ENCODE data around the gene VGLL4.
"Not testable (repeated sequence)": the region's sequence is repeated elsewhere in the genome, so short reads cannot be mapped to it uniquely, and the experiment has no call there.

VGLL4 gene

DNA sequence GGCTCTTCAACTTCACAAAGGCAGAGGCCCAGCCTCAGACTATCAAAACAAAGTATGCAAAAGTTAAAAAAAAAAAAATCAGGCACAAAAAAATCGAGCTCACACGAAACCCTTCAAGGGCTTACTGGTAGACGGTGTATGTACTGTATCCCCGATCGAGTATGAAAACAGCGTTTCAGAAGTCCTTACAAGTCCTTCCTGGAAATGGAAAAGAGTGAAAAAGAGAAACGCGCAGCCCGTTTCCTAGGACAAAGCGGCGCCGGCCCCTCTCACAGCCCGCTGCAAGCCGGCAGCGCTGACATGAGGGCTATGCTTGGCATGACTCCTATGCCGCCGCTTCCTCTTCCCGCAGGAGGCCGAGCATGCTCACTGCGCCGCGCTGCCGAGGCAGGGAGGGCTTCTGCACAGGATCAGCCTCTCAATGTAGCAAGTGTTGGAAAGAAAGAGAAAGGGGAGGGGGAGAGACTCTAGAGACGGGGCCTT lies at the start of gene VGLL4:
Gene VGLL4 (minus strand): TSS at position 311 of the 483 bp plus-strand sequence. CDS start 397 bp downstream, outside the sequence.
- peak; percentile 54 for DNase-seq

- no peak for DNase-seq
These were observed 48.8 kb upstream of the VGLL4 start for GRCh38 chr3:11692532-11692813.

DNA sequence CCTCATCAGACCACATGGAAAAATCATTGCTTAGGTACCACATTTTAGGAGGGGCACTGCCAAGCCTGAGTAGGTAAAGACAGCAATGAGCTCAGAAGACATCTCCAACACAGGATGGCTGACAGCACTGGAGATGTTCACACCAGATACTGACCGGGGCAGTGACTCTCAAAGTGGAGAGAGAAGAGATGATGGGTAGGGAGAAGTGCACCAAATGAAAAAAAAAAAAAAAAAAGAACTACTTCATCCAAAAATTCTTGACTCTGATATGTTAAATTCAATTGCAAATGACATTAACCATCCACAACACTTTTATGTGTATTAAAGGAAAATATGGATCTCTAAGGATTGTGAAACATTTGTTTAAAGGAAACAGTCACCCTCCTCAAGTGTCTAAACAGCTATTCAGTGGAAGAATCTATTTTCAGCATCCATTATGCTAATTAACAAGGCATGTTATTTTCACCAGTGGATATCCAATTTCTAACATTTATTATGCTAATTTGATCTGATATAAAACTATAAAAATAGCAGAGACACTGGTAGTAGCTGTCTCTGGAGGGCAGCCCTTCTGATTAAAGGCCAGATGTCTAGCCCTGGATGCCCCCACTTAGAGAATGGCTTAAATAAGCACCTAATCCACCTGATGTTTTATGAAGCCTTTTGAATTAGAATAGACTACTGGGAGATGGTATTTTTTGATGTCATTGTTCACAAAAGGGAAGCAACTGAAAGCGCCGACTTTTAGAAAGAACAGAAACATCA lies 48.2 kb upstream of the VGLL4 start:
- no peak for DNase-seq

DNA sequence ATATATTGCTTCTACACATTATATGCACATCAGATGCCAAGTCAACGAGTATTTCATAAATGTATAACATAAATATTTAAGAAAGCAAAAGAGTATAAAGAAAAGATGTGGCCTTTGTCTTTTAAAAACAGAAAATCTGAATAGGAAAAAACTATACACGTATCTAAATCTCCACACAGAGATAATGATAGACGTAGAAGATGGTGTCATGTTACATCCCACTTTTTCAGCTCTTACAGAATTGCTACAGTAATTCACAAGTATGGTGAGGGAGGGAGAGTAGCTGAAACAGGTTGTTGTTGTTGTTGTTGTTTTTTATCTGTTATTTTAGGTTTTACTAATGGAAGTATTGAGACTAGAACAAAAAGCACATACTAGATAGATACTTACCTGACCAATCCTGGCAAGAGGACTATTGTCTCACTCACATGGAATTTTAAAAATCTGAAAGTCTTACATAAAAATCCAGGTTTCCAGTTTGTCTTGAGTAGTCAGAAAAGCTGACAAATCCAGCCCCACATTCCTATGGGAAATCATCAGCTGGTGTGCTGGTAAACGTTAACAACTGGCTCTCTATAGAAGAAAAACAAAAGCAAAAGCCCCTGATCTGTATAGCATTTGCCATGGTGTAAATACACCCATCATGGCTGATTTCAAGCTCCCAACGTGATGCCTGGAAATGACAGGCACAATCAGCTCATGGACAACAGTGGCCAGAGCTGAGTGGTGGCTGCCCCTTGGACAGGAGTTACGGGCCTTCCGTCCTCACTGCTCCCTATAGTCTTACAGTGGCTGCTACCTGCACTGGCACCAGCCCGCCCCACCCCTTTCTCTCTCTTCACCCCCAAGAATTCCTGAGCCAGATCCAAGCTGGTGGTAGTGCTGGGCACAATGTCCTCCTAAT lies 47.4 kb upstream of the VGLL4 start:
- DNase-seq = no peak

DNA sequence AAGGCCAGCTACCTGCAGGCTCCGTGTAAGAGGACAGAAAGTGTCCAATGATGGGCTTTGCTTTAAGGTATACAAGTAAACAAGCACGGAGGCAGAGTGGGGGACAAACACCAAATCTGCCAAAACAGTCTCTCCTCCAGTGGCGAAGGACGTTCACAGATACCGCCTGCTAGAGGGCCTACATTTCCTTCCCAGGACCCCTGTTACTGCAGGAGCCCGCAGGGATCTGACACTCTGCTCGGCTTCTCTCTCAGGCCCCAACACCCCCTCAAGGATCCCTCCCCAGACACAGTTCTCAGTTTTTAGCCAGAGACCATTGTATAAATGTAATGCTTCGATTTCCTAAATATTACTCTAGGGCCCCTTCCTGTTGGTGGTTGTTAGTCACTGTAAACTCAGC lies 46.0 kb upstream of the VGLL4 start:
- no peak for DNase-seq

DNA sequence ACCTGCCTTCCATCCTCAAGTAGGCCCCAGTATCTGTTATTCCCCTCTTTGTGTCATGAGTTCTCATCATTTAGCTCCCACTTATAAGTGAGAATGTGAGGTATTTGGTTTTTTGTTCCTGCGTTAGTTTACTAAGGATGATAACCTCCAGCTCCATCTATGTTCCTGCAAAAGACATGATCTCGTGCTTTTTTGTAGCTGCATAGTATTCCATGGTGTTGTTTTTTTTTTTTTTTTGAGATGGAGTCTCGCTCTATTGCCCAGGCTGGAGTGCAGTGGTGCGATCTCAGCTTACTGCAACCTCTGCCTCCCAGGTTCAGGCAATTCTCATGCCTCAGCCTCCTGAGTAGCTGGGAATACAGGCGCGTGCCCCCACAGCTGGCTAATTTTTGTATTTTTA lies 41.3 kb upstream of the VGLL4 start:
- DNase-seq = not testable (repeated sequence)

- DNase-seq = no peak
These were observed 36.8 kb upstream of the VGLL4 start for GRCh38 chr3:11680509-11680908.

DNA sequence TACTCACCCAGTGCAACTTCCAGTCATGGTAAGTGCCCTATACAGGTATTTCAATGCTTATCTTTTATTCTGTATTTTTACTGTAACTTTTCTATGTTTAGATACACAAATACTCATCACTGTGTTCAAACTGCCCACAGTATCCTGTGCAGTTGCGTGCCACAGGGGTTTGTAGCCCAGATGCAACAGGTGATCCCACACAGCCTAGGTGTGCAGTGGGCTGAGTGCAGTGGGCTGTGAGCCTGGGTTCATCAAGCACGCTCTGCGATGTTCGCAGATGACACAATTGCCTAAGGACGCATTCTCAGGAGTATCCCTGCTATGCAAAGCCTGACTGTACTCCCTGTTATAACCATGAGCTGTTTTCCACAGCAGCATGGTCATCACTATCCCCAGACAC lies 36.2 kb upstream of the VGLL4 start:
- no peak for DNase-seq

DNA sequence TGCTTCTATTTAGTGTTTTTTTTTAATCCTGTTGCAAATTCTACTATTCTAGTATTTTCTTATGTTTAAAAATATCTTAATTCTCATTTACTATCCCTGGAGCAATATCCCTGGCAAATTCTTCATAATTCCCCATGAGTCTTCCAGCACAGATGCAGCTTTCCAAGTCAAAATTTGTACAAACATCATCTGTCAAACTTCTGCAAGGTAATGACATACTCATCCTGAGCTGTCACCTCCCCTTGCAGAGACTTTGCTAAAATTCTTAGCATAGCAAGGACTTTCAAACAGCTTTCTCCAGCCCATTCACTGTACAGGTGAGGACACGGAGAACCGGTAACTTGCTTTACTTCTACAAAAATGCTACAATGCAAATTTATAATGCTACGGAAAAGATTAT lies 28.6 kb upstream of the VGLL4 start:
- DNase-seq = no peak

DNA sequence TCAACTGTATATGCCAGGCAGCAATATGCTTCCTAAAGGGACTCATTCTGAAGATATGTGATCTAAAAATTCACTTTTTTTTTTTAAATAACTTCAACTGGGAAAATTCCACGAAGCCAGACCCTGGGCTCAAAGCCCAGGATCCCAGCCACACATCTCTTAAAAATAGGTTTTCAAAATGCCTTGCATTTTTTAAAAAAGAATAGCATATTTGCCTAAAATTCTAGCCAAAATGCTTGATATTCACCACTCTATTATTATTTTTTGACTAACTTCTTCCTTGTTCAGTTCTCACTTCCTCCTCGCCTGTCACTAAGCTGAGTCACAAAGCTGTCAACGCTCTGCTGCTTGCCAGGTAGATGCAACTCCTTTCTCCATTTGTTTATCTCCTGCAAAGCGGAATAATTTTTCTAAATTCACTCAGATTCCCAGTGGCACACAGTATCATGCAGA lies 28.0 kb upstream of the VGLL4 start:
- DNase-seq = no peak

DNA sequence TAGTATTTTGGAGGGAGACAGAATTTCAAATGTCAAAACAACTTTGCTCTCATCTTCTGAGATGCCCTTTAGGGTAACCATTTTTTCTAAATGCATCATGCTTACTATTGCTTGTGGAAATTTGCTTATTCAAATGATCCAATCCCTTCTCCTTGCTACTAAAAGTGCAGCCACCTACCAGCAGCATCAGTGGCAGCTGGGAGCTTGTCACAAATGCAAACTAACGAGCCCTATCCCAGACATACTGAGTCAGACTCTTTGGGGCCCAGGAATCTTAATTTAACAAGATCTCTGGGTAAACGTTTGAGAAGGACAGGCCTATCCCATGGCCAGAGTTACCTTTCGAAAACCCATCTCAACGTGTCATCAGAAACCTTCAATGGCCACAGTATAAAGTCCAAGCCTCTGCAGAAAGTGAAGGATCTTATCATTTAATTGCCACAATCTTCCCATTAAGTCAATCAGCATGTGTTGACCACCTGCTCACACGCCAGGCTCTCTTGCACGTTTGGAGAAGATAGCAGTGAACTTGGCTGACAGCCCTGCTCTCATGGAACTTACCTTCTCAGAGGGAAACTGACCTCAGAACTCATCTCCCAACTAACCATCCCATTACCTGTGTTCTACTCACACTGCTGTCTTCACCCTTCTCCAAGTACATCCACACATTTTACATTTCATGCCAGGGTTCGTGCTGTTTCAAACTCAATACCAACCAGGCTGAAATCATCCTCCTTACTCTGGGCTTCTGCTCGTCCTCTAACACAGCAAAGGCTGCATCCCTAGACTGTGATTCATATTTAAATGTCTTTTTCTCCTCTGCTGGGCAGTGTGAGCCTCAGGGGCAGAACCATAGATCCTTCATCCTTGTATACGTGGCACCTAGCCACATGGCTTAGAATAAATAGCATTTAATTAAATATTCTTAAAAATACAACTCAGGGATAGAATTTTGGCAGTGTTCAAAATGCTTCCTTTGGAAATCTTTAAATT lies 24.8 kb upstream of the VGLL4 start:
- no peak for DNase-seq

DNA sequence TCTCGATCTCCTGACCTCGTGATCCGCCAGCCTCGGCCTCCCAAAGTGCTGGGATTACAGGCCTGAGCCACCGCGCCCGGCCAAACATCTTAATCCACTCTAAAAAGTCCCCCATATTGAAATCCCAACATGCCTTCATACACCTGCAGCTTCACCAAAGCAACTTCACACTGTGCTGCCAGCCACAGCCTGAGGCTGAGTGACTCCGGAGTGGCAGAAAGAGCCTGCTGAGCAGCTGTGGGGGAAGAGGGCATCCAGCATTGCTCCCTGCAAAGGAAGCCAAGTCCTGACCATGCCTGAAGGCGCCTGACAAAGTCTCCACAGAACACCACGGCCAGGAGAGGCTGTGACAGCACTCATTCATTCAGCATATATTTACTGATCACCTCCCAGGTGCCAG lies 21.6 kb upstream of the VGLL4 start:
- DNase-seq = no peak

GRCh38 chr3:11662392-11662990 lies 18.8 kb upstream of the VGLL4 start:
- DNase-seq = no peak

GRCh38 chr3:11661827-11662226 lies 18.1 kb upstream of the VGLL4 start:
- no peak for DNase-seq

DNA sequence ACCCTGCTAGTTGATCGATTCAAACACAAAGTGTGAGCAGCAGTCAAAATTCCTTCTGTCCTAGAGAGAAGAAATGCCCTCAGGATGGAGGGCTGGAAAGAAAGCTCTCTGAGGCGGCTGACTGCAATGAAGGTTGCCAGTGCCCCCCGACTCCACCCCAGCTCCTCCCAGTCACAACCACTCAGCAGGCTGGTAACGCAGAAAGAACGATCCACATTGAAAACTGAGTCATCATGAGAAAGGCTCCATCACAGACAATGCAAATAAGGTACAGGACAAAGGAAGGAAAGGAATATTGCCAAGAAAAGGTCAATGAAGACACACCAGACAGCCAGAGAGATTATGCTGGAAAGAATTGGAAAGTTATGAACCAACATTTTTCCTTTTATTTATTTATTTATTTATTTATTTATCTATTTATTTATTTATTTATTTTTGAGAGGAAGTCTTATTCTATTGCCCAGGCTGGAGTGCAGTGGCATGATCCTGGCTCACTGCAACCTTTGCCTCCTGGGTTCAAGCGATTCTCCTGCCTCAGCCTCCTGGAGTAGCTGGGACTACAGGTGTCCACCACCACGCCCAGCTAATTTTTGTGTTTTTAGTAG lies 17.4 kb upstream of the VGLL4 start:
- DNase-seq = no peak

DNA sequence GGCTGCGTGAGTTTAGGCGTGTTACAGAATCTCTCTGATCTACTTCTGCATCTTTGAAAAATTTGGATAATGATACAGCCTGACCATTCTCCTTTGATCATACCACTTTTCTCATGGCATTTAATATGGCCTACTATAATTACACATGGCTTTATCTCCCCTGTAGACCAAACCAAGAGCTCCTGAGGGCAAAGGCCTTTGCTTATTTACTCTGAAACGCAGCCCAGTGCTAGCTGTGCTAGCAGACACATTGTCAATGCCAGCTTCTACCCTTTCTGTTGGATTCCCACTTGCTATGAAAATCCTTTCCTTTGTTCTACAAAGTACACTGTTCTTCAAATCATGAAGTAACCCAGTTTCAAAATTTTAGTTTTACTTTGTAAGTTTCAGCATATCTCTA lies 16.5 kb upstream of the VGLL4 start:
- no peak for DNase-seq

DNA sequence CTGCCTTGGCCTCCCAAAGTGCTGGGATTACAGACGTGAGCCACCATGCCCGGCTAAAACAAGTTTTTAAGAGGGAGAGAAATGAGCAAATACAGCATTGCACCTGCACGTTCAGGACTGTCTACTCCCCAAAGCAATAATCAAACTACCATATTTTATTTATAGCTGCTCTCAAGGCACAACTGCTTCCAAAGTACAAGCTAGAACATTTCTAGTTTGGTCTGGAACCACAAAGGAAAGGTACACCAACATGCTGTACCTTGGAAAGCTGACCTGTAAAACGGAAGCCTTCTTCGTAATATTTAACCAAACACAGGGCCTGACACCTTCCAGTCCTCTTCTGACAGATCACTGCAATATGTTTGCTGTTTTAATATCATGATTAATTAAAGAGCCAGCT lies 14.5 kb upstream of the VGLL4 start:
- no peak for DNase-seq

DNA sequence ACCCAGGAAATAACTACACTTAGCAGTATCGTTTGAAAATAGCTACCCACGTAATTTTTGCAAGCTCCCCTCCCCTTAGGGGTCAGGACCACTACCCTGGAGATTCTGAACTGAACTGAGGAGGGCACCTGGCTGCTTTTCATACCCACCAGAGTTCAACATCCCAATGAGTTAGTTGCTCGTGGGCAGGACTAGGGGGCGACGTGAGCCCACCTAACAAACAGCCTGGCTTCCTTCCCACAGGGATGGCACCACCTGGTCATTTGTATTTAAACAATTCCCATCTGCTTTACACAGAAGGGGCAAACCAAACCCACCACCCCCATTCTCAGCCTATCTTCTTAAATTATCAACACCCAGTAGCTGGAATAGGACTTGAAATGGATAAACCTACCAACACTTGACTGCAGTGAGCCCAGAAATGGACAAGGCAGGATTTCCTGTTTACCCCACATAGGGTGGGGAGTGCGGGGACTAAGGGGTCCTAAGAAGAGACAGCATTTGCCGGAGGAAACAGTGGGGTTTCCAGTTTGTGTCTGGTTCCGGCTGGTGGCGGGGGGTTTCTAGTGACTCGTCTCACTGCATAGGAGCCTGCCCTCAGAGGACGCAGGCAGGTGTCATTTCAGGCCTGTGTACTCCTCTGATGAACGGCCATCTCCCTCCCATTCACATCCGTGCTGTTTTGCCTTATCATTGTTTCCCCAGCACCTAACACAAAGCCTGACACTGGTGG lies 11.6 kb upstream of the VGLL4 start:
- no peak for DNase-seq

DNA sequence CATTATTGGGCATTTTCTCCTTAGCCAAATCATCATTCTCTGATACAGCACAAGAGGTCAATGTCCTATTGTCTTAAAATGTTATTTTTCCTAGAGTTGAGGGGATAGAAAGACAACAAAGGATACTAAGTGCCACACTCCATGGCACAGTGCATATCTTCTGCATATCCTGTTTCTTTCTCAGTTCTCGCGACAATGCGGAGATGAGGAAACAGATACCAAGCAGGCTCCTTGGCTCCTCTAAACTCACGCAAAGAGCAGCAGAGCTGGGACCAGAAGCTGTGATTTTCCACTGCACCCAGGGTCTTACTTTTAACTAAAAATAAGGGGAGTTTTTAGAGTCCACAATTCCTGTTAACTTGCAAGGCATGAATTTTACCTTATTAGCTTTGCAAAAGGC lies 10.5 kb upstream of the VGLL4 start:
- DNase-seq = no peak

GRCh38 chr3:11653298-11654055 lies 9.8 kb upstream of the VGLL4 start:
- DNase-seq = no peak

DNA sequence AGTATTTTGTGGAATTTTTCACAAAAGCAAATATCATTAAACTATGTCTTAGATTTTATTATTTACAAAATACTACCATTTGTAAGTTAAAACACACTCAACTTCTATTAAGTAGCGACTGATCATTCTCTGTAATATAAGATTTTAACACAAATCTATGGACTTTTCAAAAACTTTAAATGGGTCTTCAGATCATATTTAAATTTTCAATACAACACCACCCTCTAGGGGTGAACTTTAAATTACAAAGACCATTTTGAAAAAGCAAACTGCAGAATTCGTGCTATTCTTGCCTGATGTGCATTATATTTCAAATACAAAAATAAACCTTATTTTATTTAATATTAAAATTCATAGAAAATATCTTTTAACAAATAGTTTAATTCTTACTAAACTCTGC lies 8.2 kb upstream of the VGLL4 start:
- no peak for DNase-seq

All from NCI-H1048 (cell line).